K562 (cell line): Measurements from ENCODE around the gene FAM83E. TPM values are rescaled to one million over a fixed set of nuclear protein-coding genes. Genes with fewer than 3 reads are reported as not detected.
A peak's percentile ranks its signal among the peaks of the same experiment; 100 is the strongest.

Source experiments
- CREM ChIP-seq: IDR thresholded peaks from 2 replicates; pipeline ENCODE4 v1.6.1; 2014; ENCODE audit warnings: antibody characterized with exemption, low read depth
- GABPA ChIP-seq: fragments of 200-800 bp; sonication (Bioruptor generic); conservative IDR thresholded peaks from 2 replicates; pipeline ENCODE4 v1.6.1; 2016; ENCODE audit warnings: low read depth, missing genetic modification characterization, missing compliant biosample characterization
- GATA2 ChIP-seq: sonication (generic); formaldehyde crosslinking; IDR thresholded peaks from 2 replicates; pipeline ENCODE4 v1.4.0; 2020; ENCODE audit warnings: mild to moderate bottlenecking, missing genetic modification reagents
- HNRNPL ChIP-seq: fragments of 200-400 bp; formaldehyde crosslinking; IDR thresholded peaks from 2 replicates; pipeline ENCODE4 v1.6.1; 2017; ENCODE audit warnings: low read depth, mild to moderate bottlenecking, low read length
- POLR2B ChIP-seq: fragments of 450-650 bp; IDR thresholded peaks from 2 replicates; pipeline ENCODE4 v1.6.1; 2018; ENCODE audit warnings: low read depth; ENCODE audit not compliant: partially characterized antibody
- POLR3G ChIP-seq: IDR thresholded peaks from 2 replicates; pipeline ENCODE4 v1.6.1; 2011; ENCODE audit not compliant: insufficient read length, insufficient replicate concordance; ENCODE audit errors: extremely low read depth
- RAD21 ChIP-seq, 2 experiments: fragments of 250-450 bp in 1 of 2; fragments of 450-650 bp in 1 of 2; sonication (Bioruptor Pico) in 1 of 2; formaldehyde crosslinking in 1 of 2; IDR thresholded peaks in 1 of 2; conservative IDR thresholded peaks in 1 of 2; 2 replicates each; pipeline versions ENCODE4 v1.4.0 to v1.8.0; 2020 to 2022; ENCODE audit warnings: mild to moderate bottlenecking in 2 of 2, moderate library complexity in 1 of 2
- RFX1 ChIP-seq: fragments of 450-650 bp; IDR thresholded peaks from 2 replicates; pipeline ENCODE4 v1.6.1; 2016; ENCODE audit warnings: mild to moderate bottlenecking, moderate library complexity
- SLC30A9 ChIP-seq: fragments of 250-450 bp; sonication (Bioruptor Pico); IDR thresholded peaks from 2 replicates; pipeline ENCODE4 v1.8.0; 2022; ENCODE audit warnings: mild to moderate bottlenecking, moderate library complexity
- STAG1 ChIP-seq: sonication (generic); formaldehyde crosslinking; IDR thresholded peaks from 2 replicates; pipeline ENCODE4 v1.5.0; 2020; ENCODE audit warnings: missing genetic modification reagents, borderline replicate concordance
- TAL1 ChIP-seq: fragments of 450-650 bp; IDR thresholded peaks from 2 replicates; pipeline ENCODE4 v1.6.1; 2016; ENCODE audit warnings: mild to moderate bottlenecking
- TARDBP ChIP-seq: fragments of 450-650 bp; IDR thresholded peaks from 2 replicates; pipeline ENCODE4 v1.6.1; 2016
- ZFP1 ChIP-seq: fragments of 450-650 bp; formaldehyde crosslinking; IDR thresholded peaks from 2 replicates; pipeline ENCODE4 v1.4.0; 2020; ENCODE audit warnings: mild to moderate bottlenecking, mixed read lengths
- polyA plus RNA-seq, 8 experiments: library from polyadenylated mRNA; depleted of rRNA in 4 of 8; stranded (reverse) in 5 of 8; unstranded in 3 of 8; fragments of >200 nt; fragmentation: Nextera tagmentation in 2 of 8; fragmentation: Illumina TruSeq in 1 of 8; extraction: Ambion mirVana in 2 of 8; extraction: Trizol in 1 of 8; gene quantifications; 2 replicates each; pipeline versions ENCODE4 v1.2.1 to v1.2.3, GENCODE V29; 2011 to 2014; ENCODE audit warnings: inconsistent platforms in 1 of 8, missing spikeins in 1 of 8
- total RNA-seq, 7 experiments: library from RNA; depleted of rRNA in 6 of 7; stranded (reverse); fragments of >200 nt in 6 of 7; fragmentation: Illumina TruSeq in 2 of 7; extraction: Trizol in 2 of 7; gene quantifications; 2 replicates each; pipeline versions ENCODE4 v1.2.1 to v1.2.3, GENCODE V29; 2011 to 2021; ENCODE audit warnings: low replicate concordance in 1 of 7
- TF ChIP-seq, protein P1 (sequence below): sonication (generic); formaldehyde crosslinking; IDR thresholded peaks from 2 replicates; pipeline ENCODE4 v1.8.1; 2023; ENCODE audit warnings: missing genetic modification reagents, mild to moderate bottlenecking, borderline replicate concordance
- TF ChIP-seq, protein P2 (sequence below): fragments of 250-450 bp; sonication (Bioruptor Pico); IDR thresholded peaks from 2 replicates; pipeline ENCODE4 v1.9.0; 2021; ENCODE audit warnings: mild to moderate bottlenecking
- TF ChIP-seq, protein P3 (sequence below): fragments of 450-650 bp; IDR thresholded peaks from 2 replicates; pipeline ENCODE4 v1.6.1; 2017; ENCODE audit warnings: antibody characterized with exemption, mild to moderate bottlenecking

FAM83E gene
- total and polyA plus RNA-seq, 9 of the 15 experiments (the other 6 are each of a cell fraction or from before 2014, with no cell fraction given) = 0.15 to 0.87 (median 0.29) TPM; not detected in 4

DNA sequence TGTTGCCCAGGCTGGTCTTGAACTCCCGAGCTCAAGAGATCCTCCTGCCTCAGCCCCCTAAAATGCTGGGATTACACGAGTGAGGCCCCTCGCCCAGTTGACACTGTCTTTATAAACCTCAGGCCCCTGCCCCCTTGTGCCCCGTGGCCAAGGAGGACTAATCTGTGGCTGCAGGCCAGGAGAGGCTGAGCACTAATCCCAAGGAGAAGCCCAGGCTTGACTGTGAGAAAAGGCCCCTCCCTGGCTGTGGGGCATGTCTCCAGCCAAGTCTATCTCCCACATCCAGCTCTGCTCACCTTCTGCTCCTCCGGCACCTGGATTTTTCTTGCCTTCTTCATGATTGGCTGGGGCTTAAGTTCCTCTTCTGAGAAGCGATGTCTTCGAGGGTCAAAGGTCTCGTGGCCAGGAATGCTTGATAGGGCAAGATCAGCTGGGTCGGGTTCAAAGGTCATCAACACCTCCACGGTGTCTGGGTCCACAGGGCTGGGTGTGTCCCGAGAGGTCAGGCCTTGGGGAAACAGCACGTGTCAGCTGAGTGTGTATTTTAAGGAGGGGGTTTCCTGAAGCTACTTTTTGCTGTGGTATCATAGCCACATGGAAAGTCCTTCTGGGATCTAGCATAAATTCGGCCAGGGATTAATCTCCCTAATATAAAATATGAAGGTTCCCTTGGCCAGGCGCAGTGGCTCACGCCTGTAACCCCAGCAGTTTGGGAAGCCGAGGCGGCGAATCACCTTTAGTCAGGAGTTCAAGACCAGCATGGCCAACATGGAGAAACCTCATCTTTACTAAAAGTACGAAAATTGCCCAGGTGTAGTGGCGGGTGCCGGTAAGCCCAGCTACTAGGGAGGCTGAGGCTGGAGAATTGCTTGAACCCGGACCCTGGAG, 18.5 kb upstream of the FAM83E start (continued):
- TF ChIP-seq, protein P1, sequence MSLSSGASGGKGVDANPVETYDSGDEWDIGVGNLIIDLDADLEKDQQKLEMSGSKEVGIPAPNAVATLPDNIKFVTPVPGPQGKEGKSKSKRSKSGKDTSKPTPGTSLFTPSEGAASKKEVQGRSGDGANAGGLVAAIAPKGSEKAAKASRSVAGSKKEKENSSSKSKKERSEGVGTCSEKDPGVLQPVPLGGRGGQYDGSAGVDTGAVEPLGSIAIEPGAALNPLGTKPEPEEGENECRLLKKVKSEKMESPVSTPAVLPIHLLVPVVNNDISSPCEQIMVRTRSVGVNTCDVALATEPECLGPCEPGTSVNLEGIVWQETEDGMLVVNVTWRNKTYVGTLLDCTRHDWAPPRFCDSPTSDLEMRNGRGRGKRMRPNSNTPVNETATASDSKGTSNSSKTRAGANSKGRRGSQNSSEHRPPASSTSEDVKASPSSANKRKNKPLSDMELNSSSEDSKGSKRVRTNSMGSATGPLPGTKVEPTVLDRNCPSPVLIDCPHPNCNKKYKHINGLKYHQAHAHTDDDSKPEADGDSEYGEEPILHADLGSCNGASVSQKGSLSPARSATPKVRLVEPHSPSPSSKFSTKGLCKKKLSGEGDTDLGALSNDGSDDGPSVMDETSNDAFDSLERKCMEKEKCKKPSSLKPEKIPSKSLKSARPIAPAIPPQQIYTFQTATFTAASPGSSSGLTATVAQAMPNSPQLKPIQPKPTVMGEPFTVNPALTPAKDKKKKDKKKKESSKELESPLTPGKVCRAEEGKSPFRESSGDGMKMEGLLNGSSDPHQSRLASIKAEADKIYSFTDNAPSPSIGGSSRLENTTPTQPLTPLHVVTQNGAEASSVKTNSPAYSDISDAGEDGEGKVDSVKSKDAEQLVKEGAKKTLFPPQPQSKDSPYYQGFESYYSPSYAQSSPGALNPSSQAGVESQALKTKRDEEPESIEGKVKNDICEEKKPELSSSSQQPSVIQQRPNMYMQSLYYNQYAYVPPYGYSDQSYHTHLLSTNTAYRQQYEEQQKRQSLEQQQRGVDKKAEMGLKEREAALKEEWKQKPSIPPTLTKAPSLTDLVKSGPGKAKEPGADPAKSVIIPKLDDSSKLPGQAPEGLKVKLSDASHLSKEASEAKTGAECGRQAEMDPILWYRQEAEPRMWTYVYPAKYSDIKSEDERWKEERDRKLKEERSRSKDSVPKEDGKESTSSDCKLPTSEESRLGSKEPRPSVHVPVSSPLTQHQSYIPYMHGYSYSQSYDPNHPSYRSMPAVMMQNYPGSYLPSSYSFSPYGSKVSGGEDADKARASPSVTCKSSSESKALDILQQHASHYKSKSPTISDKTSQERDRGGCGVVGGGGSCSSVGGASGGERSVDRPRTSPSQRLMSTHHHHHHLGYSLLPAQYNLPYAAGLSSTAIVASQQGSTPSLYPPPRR (CRISPR knock-in tag) = no peak
- TF ChIP-seq ZFP1 (no peak), TAL1 (peak; percentile 21; the same call in 1 of the 2 replicates), SLC30A9 (CRISPR knock-in tag) (no peak), TARDBP (no peak), HNRNPL (no peak), GABPA (no peak), STAG1 (CRISPR knock-in tag) (no peak), CREM (0 out of 2 replicates have a peak, but pooled peaks have one; percentile 24), RAD21 (CRISPR knock-in tag; conservative IDR thresholded peaks at IDR 0.05 in 1 of 2, IDR thresholded peaks at IDR 0.05 in 1 of 2) (no peak), POLR3G (no peak), POLR2B (no peak), GATA2 (CRISPR knock-in tag) (no peak), RFX1 (no peak)
- TF ChIP-seq, protein P2, sequence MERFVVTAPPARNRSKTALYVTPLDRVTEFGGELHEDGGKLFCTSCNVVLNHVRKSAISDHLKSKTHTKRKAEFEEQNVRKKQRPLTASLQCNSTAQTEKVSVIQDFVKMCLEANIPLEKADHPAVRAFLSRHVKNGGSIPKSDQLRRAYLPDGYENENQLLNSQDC (CRISPR knock-in tag) = no peak
- TF ChIP-seq, protein P3, sequence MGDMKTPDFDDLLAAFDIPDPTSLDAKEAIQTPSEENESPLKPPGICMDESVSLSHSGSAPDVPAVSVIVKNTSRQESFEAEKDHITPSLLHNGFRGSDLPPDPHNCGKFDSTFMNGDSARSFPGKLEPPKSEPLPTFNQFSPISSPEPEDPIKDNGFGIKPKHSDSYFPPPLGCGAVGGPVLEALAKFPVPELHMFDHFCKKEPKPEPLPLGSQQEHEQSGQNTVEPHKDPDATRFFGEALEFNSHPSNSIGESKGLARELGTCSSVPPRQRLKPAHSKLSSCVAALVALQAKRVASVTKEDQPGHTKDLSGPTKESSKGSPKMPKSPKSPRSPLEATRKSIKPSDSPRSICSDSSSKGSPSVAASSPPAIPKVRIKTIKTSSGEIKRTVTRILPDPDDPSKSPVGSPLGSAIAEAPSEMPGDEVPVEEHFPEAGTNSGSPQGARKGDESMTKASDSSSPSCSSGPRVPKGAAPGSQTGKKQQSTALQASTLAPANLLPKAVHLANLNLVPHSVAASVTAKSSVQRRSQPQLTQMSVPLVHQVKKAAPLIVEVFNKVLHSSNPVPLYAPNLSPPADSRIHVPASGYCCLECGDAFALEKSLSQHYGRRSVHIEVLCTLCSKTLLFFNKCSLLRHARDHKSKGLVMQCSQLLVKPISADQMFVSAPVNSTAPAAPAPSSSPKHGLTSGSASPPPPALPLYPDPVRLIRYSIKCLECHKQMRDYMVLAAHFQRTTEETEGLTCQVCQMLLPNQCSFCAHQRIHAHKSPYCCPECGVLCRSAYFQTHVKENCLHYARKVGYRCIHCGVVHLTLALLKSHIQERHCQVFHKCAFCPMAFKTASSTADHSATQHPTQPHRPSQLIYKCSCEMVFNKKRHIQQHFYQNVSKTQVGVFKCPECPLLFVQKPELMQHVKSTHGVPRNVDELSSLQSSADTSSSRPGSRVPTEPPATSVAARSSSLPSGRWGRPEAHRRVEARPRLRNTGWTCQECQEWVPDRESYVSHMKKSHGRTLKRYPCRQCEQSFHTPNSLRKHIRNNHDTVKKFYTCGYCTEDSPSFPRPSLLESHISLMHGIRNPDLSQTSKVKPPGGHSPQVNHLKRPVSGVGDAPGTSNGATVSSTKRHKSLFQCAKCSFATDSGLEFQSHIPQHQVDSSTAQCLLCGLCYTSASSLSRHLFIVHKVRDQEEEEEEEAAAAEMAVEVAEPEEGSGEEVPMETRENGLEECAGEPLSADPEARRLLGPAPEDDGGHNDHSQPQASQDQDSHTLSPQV = peak; percentile 90
